Raji (cell line): Measurements from ENCODE around the gene GNG7.

Experiments
- POLR2A ChIP-seq: IDR thresholded peaks from 2 replicates; pipeline ENCODE4 v1.6.1; 2011; ENCODE audit warnings: low read depth, low read length, control low read depth; ENCODE audit not compliant: insufficient read depth

Gene GNG7

GRCh38 chr19:2666344-2666994 lies 36.0 kb downstream of the GNG7 start:
- no peak for TF ChIP-seq POLR2A

- no peak for TF ChIP-seq POLR2A
Observed at GRCh38 chr19:2665103-2665502, 37.4 kb downstream of the GNG7 start.

GRCh38 chr19:2663920-2664571 lies 38.4 kb downstream of the GNG7 start:
- no peak for TF ChIP-seq POLR2A

DNA sequence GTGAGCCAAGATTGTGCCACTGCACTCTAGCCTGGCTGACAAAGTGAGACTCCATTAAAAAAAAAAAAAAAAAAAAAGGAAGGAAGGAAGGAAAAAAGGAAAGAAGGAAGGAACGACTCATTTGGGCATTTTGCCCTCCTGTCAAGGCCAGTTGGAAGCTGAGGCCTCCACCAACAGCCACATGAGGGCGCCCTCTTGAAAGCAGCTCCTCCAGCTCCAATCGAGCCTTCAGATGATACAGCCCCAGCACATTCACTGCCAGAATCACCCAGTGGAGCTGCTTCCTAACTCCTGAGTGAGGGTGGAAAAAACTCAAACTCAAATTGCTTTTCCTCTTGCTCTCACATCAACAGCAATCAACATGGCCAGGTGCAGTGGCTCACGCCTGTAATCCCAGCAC lies 40.9 kb downstream of the GNG7 start:
- no peak for TF ChIP-seq POLR2A

DNA sequence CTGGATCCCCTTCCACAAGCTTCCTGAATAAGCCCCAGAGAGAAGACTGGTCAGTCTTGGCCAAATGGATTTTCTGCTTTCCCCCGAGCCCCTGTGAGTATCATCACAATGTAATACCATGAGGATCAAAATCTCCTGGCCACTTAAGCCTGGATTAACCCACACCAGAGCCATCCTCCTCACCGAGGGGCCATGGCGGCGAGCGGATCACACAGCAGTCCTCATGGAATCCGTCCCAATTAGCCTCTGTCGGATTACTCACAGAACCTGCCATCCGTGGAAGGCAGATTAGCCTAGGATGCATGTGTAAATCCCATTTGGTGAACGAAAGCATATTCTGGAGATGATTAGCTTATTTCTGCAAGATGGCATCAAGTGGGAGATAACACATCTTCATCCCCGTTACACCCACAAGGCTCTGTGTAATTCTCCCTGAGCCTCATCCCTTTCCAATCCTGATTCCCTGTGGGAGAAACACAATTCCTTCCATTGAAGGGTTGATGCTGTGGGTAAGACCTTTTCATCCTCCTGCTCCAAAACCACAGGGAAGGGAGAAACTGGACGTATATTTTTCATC lies 42.5 kb downstream of the GNG7 start:
- no peak for TF ChIP-seq POLR2A

DNA sequence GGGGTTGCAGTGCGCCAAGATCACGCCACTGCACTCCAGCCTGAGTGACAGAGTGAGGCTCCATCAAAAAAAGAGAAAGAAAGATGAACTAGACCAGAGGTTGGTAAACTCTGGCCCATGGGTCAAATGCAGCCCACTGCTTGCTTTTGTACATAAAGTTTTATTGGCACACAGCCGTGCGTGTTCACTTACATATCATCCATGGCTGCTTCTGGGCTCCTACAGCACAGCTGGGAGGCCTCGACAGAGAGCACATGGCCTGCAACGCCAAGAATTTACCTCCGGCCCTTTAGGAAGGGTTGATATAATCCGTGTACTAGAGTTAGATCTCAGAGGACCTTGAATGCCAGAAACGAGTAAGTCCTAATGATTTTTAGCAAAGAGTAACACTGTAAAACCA lies 46.0 kb downstream of the GNG7 start:
- TF ChIP-seq POLR2A: no peak

- TF ChIP-seq POLR2A: no peak
Observed at GRCh38 chr19:2653710-2654707, 48.5 kb downstream of the GNG7 start.

DNA sequence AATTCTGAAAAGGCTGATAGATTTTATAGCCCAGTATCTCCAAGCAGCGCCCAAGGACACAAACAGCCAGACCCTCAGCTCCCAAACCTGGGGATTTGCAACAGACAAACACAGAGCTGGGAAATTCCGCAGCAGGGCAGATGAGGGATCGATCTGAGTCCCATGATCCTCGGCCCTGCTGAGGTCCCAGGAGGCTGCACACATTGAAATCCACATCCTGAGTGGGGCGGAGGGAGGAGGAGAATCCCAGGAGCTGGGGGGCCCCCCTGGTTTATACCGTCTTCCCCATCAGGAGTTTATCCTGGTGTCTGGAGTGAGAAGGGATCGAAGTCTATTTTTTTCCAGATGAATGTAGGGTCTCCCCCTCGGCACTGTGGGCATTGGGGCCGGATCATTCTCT lies 49.3 kb downstream of the GNG7 start:
- TF ChIP-seq POLR2A: no peak

- no peak for TF ChIP-seq POLR2A
Observed at GRCh38 chr19:2652504-2653099, 49.9 kb downstream of the GNG7 start.

GRCh38 chr19:2650515-2650914 lies 52.0 kb downstream of the GNG7 start:
- TF ChIP-seq POLR2A: no peak

- no peak for TF ChIP-seq POLR2A
Observed at GRCh38 chr19:2648528-2648937, 54.0 kb downstream of the GNG7 start.

GRCh38 chr19:2648099-2648498 lies 54.4 kb downstream of the GNG7 start:
- TF ChIP-seq POLR2A: no peak

DNA sequence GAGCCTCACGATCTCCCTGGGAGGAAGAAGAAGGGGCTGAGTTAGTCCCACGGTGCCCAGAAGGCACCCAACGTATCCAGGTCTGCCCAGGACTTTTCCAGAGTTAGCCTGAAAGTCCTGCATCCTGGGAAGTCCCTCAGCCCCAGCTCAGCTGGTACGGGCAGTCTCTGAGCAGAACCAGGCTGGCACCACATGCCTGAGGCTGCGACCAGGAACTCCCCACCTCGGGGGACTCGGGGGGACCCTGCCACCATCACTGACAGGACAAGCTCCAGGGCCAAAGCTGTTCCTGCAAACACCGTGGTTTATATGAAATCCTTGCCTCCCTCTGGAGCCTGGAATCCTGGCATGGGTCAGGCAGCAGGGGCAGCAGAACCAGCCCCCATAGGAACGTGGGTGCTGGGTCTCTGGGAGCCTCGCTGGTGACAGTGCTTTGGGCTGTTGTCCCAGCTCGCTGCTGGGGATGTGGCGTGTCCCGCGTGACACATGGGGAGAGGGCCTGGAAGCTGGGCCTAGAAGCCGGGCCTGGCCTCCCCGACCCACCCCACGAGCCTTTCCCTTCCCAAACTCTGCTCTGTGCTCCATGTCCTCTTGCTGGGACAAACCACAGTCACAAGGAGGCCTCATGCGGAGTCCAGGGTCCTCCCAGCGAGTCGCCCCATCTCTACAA lies 55.5 kb downstream of the GNG7 start:
- TF ChIP-seq POLR2A: no peak

GRCh38 chr19:2645826-2646225 lies 56.7 kb downstream of the GNG7 start:
- no peak for TF ChIP-seq POLR2A
